Effector memory CD4-positive, alpha-beta T cell (primary cell): ENCODE results near the gene ANTXR1.

Source experiments
- DNase-seq, 3 donors: peaks; one replicate each; pipeline ENCODE4 v3.0.0-alpha.2; 2020
- H3K27ac ChIP-seq: 2 replicates; pipeline ENCODE4 v1.7.0; 2013; ENCODE audit warnings: mild to moderate bottlenecking, low read length, moderate library complexity; ENCODE audit not compliant: insufficient read depth, poor library complexity, severe bottlenecking
- H3K27me3 ChIP-seq: replicated peaks from 2 replicates; pipeline ENCODE4 v1.7.0; 2013; ENCODE audit warnings: mild to moderate bottlenecking, low read length; ENCODE audit not compliant: insufficient read depth, control insufficient read depth, poor library complexity, severe bottlenecking
- H3K36me3 ChIP-seq: 2 replicates; pipeline ENCODE4 v1.7.0; 2013; ENCODE audit warnings: mild to moderate bottlenecking, low read length, moderate library complexity; ENCODE audit not compliant: control insufficient read depth, insufficient read depth
- H3K4me1 ChIP-seq: 2 replicates; pipeline ENCODE4 v1.7.0; 2013; ENCODE audit warnings: low read length, mild to moderate bottlenecking; ENCODE audit not compliant: control insufficient read depth, insufficient read depth, poor library complexity, severe bottlenecking
- H3K4me3 ChIP-seq: 2 replicates; pipeline ENCODE4 v1.7.0; 2013; ENCODE audit warnings: low read length, low read depth, mild to moderate bottlenecking; ENCODE audit not compliant: insufficient read depth, poor library complexity, severe bottlenecking
- H3K9me3 ChIP-seq: 2 replicates; pipeline ENCODE4 v1.7.0; 2013; ENCODE audit warnings: mild to moderate bottlenecking, low read length, moderate library complexity; ENCODE audit not compliant: control insufficient read depth

The ANTXR1 gene

DNA sequence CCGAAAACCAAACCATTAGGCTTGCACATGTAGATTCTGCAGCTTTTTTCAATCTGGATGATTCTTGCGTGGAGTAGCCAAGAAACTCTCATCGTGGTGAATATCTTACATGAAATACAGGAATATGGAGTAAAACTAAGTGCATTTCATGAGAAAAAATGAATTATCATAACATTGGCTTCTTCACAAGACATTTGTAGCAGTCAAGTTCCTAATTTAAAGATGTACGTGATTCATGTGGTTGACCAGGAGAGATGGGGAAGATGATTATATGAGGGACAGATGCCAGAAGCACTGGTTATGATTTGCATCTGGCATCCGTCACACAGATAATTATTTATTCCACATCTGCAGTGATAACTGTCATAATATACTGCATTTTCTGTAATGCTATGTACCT is 90.4 kb downstream of the ANTXR1 start:
- Histone ChIP-seq H3K27ac (no peak overlapping the region), H3K27me3 (no peaks in the 10 kb centered on the region), H3K4me1 (no peaks in the 10 kb centered on the region), H3K4me3 (no peak overlapping the region), H3K36me3 (no peaks in the 10 kb centered on the region), H3K9me3 (no peaks in the 10 kb centered on the region)
- DNase-seq, result no peak

DNA sequence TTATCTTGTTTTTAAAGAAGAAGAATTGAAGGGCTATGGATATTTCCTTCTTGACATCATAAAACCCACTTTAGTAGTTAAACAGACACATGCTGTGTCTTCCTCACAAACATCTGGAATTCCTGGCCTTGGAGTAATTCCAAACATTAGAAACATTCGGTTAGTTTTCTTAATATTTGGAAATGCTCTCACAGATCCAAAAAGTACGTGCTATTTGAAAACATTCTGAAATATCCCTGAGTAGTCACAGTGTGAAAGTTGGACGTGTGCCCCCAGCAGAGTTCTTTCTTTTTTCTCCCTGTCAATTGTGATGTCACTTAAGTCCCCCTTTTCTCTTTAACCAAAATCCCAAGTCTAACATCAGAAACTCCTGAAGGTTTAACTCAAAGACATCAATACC is 91.3 kb downstream of the ANTXR1 start:
- DNase-seq, result no peak
- no peaks in the 10 kb centered on the region for H3K27me3 ChIP-seq
- H3K27ac ChIP-seq, result no peak overlapping the region
- no peaks in the 10 kb centered on the region for H3K36me3 ChIP-seq
- H3K4me1 ChIP-seq, result no peaks in the 10 kb centered on the region
- H3K9me3 ChIP-seq, result no peaks in the 10 kb centered on the region
- H3K4me3 ChIP-seq, result no peak overlapping the region

DNA sequence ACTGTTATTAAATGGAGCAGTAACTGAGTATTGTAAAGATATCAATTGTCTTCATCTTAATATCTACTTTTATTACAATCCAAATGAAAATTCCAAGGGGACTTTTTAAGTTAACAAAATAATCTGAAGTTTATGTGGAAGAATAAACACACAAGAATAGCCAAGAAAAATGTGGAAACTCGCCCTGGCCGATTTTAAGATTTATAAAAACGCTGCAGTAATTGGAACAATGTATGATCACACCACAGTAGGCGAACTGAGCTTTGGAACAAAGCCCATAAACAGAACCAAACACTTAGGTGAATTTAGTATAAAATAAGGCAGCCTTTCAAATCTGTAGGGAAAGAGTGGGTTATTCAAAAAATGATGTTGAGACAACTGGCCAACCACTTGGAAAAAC is 96.3 kb downstream of the ANTXR1 start:
- Histone ChIP-seq H3K4me1 (no peaks in the 10 kb centered on the region), H3K27ac (no peak overlapping the region)
- DNase-seq, result no peak

DNA sequence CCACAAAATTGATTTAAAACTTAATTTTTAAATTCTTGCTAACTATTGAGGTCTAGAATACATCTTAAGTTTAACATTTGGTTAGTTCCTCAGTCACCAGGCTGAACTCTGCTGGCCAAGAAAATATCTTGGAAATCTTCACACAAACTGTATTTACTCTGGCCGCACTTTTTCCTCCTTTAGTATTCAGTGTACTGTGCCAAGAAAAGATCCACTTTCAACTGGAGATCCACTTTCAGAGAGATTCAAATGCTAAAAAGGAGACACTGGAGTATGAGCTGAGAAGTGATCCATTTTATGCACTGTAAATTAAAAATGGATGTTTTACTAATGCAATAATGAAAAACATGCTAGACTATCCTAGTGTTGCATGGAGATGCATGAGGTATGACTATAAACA is 98.1 kb downstream of the ANTXR1 start:
- Histone ChIP-seq H3K27ac (no peak overlapping the region), H3K4me3 (no peak overlapping the region), H3K4me1 (no peaks in the 10 kb centered on the region), H3K9me3 (no peaks in the 10 kb centered on the region), H3K36me3 (no peaks in the 10 kb centered on the region), H3K27me3 (no peaks in the 10 kb centered on the region)
- DNase-seq, result no peak

More for the DNA sequence above, 96.3 kb downstream of the ANTXR1 start:
- H3K4me3 ChIP-seq, result no peak overlapping the region
- no peaks in the 10 kb centered on the region for H3K9me3 ChIP-seq
- no peaks in the 10 kb centered on the region for H3K36me3 ChIP-seq
- no peaks in the 10 kb centered on the region for H3K27me3 ChIP-seq

DNA sequence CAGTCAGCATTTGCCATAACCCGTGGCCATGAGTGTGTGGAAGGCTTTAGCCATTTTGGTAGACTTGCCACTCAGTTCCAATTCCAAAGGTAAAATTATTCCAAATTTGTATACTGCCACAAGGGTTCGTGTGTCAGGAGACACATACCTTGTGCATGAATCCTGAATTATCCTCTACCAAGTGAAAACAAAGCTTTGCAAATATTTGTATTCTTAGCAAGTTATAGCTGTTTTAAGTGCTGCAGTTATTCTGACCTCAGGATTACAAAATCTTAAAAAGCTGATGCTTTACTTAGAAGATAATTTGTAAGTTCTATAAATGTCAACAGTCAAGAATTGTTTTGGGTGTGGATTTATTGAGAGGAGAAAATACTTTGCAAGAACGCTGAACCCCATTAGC is 100.6 kb downstream of the ANTXR1 start:
- Histone ChIP-seq H3K9me3 (no peaks in the 10 kb centered on the region), H3K4me3 (no peak overlapping the region), H3K27me3 (no peaks in the 10 kb centered on the region), H3K36me3 (no peaks in the 10 kb centered on the region), H3K4me1 (no peaks in the 10 kb centered on the region), H3K27ac (no peak overlapping the region)
- DNase-seq, result no peak

DNA sequence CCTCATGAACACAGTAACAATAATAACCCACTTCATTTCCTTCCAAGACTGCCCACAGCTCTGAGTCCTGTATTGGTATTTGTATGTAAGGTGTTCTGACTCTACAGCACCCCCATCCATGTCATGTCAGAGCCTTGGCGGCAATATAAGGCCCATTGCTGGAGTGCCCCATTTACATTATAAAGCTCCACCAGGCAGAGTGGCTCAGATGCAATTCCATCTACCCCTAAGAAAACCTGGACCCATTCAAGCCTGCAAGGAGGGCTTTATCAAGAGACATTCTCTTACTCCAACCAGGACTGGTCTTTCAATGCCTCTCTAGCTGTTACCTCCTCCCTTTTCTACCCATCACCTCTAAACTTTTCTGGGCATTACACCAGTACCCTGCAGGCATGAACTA is 101.6 kb downstream of the ANTXR1 start:
- no peaks in the 10 kb centered on the region for H3K36me3 ChIP-seq
- H3K27me3 ChIP-seq, result no peaks in the 10 kb centered on the region
- no peaks in the 10 kb centered on the region for H3K9me3 ChIP-seq
- no peaks in the 10 kb centered on the region for H3K4me1 ChIP-seq
- no peak for DNase-seq
- H3K27ac ChIP-seq, result no peak overlapping the region
- H3K4me3 ChIP-seq, result no peak overlapping the region

DNA sequence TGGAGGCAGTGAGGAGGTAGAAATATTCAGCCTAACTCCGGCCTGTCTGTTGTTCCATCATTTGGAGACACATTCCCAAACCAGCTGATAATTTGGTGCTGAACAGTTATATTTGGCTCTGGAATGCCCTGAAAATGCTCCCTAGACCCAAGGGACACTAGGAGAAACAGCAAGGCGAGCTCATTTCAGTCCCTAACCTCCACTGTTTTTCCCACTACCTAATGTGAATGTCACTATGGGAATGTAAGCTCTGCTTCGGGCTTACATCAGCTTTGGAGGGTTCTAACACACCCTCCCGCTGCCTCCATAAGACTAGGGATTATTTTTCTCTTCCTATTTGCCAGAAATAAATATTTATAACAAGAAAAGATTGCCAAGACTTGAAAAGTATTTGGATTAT is 103.5 kb downstream of the ANTXR1 start:
- no peaks in the 10 kb centered on the region for H3K27me3 ChIP-seq
- H3K9me3 ChIP-seq, result no peaks in the 10 kb centered on the region
- no peaks in the 10 kb centered on the region for H3K36me3 ChIP-seq
- H3K27ac ChIP-seq, result no peak overlapping the region
- no peaks in the 10 kb centered on the region for H3K4me1 ChIP-seq
- DNase-seq, result no peak
- no peak overlapping the region for H3K4me3 ChIP-seq

DNA sequence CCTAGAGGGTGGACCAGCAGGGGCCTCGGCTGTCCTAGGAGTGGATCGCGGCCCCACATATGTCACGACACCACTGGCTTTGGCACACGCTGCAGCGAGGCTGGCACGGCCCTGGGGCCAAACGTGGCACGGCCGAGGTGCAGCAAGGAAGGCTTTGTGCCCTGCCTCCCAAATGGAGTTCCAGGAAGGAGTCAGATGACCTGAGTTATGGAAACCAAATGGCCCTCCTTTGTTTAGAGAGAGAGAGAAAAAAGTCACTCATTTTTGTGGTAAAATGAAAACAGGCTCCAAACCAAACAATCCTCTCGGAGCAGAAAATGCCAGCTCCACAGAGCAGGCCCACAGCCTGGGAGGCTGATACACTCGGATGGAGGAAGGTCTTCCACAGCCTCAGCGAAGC is 105.6 kb downstream of the ANTXR1 start:
- no peak for DNase-seq
- Histone ChIP-seq H3K27ac (no peak overlapping the region), H3K4me1 (no peaks in the 10 kb centered on the region), H3K36me3 (no peaks in the 10 kb centered on the region), H3K4me3 (no peak overlapping the region), H3K27me3 (no peaks in the 10 kb centered on the region), H3K9me3 (no peaks in the 10 kb centered on the region)

DNA sequence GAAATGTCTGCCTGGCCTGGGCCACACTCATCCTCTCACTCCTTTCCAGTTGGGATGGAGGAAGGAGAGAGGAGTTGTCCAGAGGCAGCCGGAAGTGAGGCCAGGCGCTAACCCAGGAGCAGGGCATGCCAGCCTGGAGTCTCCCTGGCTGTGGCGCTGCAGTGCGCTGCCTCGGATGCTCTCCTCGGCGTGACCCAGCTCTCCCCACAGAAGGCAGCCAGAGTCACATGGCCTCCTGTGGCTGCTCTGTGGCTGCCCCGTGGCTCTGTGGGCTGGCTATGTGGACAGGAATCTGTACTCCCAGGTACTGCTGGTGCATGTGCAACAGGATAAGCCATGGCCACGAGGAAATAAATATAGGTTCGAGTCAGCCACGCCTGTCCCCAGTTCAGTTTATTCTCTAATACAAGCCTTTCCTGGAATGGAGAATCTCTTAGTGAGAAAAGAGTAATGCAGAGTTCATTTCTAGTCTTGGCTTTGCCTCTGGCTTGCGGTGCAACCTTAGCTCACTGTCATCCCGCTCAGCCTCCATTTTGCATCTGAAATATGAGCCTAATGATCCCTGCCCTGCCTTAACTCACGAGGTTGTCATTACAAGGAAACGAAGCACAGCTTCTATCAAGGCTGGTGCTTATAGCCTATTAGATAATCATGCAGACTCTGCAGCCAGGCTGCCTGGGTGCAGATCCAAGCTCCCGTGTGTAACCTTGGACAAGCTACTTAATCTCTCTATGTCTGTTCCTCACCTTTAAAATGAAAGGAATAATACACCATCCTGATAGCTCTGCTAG is 106.3 kb downstream of the ANTXR1 start:
- Histone ChIP-seq H3K27me3 (no peaks in the 10 kb centered on the region), H3K9me3 (no peaks in the 10 kb centered on the region), H3K27ac (no peak overlapping the region), H3K4me1 (no peaks in the 10 kb centered on the region), H3K36me3 (no peaks in the 10 kb centered on the region), H3K4me3 (no peak overlapping the region)
- DNase-seq, result no peak

DNA sequence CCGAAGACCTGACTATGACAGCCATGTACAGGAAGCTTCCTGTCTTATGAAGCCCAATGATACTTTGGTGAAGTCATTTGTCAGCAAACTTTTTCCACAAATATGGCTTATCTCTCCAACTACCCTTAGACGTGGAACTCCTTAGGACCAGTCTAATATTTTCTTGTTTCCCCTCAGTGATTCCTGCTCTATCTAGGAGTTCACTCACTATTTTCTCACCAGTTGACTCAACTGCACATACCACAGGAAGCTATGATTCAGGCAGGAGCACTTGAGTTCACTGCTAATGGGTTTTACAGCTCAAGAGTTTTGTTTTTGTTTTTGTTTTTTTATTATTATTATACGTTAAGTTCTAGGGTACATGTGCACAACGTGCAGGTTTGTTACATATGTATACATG is 109.3 kb downstream of the ANTXR1 start:
- no peaks in the 10 kb centered on the region for H3K27me3 ChIP-seq
- H3K9me3 ChIP-seq, result no peaks in the 10 kb centered on the region
- DNase-seq, result no peak

More for the DNA sequence above, 109.3 kb downstream of the ANTXR1 start:
- Histone ChIP-seq H3K4me3 (no peak overlapping the region), H3K36me3 (no peaks in the 10 kb centered on the region), H3K4me1 (no peaks in the 10 kb centered on the region), H3K27ac (no peak overlapping the region)
